NCI-H82 (cell line): ENCODE results near the gene ZBTB7C.

ENCODE experiments used
- DNase-seq: peaks from one replicate; lab custom pipeline; 2025; lab: John Stamatoyannopoulos, UW

The ZBTB7C gene

DNA sequence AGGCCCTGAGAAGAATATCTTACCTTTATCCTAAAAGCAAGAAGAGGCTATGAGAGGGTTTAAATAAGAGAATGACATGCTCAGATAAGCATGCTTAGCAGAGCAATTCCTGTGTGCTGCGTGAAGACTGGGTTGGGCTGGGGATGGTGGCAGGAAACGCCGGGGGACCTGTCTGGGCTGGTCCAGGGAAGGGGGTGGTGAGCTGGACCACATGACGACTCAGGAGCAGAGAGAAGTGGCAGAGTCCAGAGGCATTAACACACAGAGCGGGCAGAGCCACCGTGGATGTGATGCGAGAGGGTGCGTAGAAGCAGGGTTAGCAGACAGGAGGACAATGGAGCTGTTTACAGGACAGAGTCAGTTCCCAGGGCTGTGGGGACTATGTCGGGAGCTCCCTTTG lies 84.5 kb downstream of the ZBTB7C start:
- no peak for DNase-seq

DNA sequence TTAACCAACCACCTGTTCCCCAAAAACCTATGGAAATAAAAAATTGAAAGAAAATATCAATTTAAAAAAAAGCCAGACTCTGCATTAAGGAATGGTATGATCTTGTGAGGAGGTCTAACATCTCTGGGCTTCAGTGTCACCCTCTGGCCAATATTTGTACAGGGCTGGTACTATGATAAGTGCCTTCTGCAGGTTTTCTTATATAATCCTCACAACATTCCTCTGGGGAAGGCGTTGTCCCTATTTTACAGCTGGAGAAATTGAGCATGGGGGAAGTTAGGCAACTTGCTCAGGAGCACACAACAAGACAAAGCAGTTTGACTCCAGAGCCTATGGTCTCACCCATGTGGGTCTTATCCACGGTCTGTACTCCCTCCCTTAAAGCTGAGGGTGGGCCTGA lies 86.0 kb downstream of the ZBTB7C start:
- DNase-seq = no peak

DNA sequence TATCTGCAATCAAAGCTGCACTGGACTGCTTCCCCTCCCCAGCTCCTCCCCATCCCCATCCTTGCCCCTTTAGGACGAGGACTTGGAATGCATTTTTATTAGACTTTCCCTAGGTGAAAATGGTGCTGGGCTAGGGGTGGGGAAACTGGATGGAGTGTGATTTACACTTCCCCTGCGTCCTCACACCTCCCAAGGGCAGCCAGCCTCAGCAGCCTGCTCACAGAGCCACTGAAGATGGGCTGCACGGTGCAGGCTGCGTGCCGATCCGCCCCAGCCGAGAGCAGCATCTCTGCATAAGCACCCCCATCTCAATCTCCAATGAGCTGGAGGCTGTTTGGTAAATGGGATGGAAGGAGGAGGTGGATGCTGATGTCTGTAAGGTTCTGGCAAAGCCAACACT lies 87.6 kb downstream of the ZBTB7C start:
- no peak for DNase-seq

DNA sequence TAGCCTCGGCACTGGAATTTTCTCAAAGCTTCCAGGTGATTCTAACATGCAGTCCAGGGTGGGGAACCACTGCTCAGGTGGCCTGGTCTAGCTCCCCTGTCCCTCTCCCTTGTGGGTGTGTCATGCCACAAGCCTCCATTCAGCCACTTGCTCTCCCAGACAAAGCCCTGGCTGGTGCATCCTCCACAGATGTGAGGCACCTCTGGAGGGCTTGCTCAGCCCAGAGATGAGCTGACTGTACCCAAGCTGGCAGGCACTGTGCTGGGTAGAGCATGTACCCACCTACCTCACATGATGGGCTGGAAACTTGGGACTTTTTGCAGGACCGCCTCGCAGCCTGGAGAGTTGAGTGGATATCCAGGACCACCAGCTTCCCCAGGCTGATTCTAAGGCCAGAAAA lies 88.1 kb downstream of the ZBTB7C start:
- no peak for DNase-seq

DNA sequence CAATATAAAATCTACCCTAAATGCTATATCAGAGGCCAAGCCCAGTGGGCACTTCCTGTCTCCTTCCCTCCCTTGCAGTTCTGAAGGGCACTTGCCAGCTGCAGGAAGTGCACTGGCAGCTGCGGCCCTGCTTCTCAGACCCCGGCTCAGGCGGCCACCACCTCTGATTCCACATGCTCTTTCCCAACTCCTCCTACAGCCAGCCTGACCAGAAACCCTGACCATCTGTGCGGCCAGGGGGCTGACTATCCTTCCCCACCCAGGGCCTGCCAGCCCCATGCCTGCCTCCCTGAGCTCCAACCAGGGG lies 88.6 kb downstream of the ZBTB7C start:
- DNase-seq = no peak

DNA sequence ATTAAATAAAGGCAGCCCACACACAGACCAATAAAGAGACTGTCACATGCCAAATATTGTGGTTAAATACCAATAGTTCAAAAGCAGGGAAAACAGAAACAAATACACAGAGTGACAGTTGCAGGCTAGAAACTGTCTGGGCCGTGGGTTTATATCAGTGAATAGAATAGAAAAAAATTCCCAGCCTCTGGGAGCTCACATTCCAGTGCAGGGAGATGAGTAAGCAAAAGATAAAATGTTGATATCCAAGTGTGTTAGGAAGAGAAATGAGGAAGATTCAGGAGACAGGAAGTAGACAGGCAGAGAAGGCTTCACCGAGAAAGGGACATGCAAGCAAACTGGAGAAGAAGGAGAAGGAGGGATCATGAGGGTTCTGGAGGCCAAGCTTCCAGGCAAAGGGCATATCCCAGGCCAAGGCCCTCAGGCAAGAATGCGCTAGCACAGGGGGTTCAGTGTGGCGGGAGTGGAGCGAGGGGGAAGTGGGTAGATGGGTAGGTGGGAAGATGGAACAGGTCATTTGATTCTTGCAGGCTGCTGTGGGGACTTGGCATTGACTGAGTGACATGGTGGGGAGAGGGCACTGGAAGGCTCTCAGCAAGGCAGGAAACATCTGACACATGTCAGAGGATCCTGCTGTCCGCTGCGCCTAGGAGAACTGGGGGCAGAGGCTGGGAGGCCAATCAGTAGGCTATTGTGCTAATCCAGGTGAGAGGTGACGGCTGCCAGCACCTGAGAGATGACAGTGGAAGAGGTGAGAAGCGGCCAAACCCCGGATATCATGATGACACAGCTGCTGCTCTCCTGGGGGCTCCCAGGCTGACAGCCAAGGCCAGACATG lies 89.2 kb downstream of the ZBTB7C start:
- no peak for DNase-seq

DNA sequence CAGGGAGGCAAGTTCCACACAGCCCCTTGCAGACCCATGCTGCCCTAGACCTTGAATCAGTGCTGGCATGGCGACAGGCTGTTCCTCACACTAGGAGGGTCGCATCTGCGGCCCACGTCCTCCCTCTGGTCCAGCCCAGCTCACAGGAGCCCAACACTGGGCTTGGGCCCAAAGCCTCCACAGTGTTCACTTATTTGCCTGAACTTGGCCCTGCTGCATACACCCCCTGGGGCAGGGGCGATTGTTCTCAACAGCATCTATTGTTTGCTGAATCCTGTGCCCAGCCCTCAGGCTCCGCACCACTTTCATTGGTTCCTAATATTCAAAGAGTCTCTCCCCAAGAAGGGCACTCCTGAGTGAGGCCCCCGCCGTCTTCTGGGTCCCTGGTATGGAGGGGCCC lies 90.7 kb downstream of the ZBTB7C start:
- no peak for DNase-seq

DNA sequence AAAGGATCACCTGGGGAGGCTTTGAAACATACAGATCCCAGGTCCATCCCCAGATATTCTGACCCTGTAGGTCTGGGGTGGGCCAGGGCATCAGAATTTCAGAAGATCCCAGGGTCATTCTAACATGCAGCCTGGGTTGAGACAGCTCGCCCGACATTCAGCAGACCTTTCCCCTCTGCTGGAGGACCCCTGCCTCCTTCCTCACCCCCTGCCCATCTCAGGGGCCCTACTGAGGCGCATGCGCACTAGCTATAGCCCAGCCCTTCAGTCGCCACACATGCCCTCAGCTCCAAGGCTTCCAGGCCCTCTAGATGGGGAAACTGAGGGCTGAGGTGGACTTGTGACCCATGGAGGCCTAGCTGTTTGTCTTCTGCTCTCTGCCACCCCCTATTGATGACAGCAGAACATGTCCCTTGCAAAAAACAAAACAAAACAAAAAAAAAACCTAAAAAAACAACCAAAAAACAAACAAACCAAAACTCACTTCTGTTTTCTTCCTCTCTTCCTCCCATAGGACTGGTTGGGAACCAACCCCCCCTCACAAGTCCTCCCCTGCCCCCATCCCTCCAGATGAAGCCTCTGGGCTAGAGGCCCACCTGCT lies 91.3 kb downstream of the ZBTB7C start:
- no peak for DNase-seq

DNA sequence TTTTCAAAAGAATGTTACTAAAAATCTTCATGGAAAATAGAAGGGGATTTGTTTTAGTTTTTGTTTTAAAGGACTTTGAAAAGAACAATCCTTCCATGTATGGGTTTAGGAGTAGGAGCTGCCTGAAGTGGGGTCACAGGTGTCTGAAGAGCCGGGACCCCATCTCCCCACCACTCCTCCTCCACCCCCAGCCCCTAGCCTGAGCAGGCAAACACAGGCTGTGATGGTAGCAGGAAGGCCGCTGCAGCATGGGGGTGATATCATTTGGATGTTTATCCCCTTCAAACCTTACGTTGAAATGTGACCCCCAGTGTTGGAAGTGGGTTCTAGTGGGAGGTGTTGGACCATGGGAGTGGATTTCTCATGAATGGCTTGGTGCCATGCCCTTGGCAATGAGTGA lies 93.0 kb downstream of the ZBTB7C start:
- DNase-seq = no peak

DNA sequence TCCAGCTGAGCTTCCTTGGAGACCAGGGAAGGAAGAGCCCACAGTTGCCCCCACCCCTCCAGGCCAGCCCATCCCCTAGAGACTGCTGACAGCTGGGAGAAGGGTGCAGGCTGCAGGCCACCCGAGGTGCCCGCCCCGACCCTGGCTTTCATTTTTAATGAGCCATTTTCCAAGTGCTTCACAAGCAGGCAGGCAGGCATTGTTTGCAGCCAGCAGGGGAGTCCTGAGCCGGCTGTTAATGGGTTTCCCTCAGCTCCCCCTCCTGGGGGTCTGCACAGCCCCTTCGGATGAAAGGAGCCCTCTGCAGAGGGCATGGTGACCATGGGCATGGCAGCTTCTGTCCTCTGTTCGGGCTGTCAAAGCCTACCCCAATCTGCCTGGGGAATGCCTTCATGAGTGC lies 94.5 kb downstream of the ZBTB7C start:
- DNase-seq = peak; percentile 29

DNA sequence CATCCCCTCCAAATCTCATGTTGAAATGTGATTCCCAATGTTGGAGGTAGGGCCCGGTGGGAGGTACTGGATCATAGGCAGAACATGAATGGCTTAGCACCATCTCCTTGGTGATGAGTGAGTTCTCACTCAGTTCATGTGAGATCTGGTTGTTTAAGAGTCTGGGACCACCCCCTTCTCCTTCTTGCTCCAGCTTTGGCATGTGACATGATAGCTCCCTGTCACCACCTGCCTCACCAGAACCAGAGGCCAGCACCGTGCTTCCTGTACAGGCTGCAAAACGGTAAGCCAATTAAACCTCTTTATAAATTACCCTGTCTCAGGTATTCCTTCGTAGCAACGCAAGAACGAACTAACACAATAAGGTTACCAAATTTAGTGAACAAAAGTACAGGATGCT lies 95.4 kb downstream of the ZBTB7C start:
- DNase-seq = peak; percentile 71

DNA sequence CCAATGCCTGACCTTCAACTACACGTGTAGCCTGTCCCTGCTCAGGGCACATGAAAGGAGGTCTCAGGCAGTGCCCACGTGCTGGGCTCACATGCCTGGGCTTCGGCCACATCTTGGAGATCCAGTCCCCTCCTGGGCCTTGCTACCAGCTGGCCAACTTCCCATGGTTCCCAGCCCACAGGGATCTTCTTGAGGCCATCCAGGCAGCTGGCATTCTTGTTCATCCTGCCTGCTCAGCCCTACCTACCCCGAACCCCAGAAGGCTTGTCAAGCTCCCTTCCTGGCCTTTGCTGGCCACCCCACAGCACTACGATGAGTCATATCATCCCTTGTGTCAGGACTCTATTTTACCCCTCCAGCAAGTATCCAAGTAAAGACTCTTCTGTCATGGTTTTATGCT lies 97.1 kb downstream of the ZBTB7C start:
- no peak for DNase-seq

DNA sequence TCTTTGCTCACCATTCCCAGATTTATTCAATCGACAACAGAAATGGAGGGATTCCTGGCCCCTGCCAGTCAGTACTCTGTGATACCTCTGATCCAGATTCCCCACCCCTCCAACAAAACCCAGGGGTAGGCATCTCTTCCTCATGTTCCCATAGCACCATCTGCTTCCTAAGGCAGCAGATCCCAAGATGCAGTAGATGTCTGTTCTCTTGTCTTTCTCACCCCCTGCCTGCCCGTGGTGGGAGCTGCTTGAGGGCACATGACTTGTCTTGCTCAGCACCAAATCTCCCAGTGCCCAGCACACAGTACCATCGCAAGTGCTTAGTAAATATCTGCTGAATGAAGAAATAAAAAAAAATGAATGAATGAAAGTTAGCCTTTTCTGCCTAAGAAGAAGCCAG lies 98.2 kb downstream of the ZBTB7C start:
- peak; percentile 26 for DNase-seq

DNA sequence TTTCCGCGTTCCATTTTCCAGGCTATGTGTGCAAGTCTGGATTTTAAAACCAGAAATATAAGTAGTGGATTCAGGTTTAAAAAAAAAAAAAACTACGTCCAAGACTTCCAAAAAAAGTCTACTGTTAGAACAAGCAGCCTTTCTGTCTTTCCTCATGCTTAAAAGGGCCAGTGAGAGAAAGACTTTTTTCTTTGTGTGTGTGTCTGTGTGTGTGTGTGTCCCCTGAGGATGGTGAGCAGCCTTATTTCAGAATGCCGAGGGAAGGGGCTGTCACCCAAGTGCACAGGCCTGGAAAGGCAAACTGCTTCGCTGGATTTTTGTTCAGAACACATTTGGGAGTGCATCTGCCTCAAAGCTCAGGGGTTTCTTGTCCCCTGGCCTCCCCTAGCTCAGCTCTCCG lies 98.8 kb downstream of the ZBTB7C start:
- no peak for DNase-seq

DNA sequence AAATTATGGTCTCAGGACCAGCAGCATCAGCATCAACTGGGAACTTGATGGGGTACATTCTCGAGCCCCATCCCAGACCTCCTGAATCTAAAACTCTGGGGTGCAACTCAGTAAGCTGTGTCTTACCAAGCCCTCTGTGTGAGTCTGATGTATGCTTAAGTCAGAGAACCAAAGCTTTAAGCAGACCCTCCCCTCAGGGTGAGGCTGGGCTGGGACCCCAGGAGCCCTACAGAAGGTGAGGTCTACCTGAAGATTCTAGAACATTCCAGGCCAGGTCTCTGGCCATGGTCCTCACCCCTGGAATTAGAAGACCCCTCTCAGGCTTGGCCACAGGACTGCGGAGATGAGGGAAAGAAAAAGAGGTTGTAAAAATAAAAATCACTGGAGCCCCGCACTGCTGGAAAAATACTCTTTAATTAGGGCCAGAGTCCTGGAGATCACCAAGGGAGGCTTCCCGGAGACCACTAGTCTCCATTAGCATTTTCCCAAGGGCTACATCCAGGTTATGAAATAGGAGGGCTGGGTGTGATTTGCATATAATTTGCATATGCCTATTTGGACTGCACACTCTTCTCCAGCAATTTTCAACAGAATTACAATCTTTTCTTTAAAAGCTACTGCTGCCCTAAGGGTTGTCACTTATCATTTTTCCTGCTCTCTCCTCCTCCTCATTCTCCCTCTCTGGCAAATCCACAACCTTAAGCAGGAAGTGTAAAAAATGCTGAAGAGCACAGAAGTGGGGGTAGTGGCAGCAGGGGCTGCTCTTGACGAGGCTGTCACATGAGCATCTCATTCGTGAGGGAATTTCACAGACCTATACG lies 100.2 kb downstream of the ZBTB7C start:
- no peak for DNase-seq

DNA sequence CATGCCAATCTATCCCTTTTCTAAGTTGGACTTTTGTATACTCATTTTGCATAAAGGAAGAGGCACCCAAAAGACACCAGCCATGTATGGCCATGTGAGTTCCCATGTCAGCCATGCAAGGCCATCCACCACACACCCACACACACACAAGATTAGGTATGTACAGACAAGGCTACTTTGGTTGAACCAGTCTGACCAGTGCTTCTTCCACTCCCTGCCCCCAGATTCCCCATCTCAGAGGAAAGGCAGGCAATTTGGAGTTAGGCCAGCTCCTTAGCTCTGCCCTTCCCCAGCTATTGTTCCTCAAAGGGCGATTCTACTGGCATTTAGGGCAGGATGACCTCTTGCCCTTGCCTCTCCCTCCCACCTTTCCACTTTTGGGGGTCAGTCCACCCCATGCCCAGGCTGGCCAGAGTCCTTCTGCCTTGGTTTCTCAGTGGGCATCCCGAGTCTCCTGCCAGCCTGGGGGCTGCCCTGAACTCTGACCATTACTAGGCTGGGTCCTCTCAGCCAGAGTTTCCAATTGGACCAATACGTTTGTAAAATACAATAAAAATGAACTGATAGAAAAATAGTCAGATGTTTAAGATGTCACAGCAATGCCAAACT lies 101.1 kb downstream of the ZBTB7C start:
- no peak for DNase-seq

DNA sequence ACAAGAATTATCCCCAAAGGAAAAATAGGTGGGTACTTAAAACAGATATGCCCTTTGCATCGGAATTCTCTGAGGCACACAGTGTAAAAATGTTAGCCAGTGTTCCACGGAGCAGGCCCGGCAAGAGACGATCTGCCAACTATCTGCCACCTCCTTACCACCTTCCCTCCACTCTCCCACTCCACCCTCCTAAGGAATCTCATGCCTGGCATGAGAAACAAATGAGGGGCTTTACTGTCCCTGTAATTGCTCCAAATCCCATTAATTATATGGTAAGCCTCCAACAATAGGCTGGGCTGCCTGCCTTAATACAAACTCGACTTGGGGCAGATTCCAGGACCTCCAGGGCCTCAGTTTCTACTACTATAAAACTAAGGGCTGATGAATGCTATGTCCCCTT lies 102.3 kb downstream of the ZBTB7C start:
- peak; percentile 75 for DNase-seq

DNA sequence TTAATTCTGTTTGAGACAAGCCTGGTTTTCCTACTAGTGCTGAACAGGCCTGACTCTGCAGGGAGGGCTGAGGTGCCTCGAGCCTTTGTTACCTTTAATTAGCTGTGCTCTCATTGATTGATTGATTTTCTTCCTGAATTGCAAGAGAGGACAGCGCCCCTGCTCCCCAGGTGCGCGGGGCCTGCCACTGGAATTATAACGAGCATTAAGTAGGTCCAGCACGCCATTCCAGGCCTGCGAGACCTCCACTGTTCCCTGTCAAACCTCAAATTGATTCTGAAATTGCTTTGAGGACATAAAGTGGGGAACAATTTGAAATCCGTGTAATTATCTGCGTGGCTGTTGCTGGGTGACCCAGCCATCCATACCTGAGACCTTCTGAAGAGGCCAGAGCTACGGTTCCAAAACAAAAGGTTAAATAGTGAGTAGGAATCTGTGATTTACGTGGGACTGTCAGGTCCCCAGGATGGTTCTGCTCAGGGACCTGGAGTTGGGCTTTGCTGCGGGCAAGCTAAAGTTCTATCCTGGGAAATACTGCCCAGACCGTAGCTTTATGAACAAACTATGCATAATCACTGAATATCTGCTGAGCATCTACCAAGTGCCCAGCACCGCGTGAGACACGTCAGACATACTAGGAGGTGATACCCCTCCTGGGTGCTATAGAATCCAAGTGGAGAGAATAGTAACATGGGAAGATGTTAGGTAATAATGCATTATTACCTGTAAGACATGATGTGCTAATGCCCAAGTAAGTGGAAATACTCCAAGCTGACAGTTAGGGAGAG lies 104.1 kb downstream of the ZBTB7C start:
- no peak for DNase-seq

DNA sequence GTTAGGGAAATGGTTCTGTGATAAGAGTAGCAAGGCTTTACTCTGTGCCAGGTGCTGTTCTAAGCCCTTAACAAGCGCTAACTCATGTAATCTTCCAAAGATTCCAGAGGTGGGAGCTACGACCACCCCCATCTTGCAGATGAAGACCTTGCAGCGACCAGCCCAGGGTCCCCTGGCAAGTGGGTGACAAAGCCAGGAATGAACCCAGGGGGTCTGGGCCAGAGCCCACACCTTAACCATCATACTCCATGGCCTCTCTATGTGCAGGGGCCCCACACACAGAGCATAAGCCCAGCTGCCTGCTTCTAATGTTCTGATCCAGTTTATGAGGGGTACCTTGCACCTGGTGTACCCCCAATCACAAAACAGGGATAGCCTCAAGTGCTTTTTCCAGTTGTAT lies 105.3 kb downstream of the ZBTB7C start:
- DNase-seq = no peak

DNA sequence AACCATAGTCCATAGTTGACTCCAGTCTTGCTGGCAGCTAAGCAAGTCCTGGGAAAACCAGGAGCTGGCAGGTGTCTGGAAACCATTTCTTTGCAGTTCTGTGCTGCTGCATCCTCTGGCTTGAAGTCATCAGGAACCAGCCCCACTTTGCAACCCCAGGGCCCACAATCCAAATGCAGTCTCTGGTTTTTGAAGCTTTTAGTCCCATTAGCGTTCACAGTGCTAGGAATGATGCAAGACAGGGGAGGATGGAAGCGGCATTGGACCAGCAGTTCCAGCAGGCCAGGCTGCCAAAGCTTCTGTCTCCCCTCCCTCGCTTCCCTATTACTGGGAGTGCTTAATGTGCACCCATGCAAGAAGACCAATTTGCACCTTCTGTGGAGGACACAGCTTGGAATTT lies 106.4 kb downstream of the ZBTB7C start:
- no peak for DNase-seq

DNA sequence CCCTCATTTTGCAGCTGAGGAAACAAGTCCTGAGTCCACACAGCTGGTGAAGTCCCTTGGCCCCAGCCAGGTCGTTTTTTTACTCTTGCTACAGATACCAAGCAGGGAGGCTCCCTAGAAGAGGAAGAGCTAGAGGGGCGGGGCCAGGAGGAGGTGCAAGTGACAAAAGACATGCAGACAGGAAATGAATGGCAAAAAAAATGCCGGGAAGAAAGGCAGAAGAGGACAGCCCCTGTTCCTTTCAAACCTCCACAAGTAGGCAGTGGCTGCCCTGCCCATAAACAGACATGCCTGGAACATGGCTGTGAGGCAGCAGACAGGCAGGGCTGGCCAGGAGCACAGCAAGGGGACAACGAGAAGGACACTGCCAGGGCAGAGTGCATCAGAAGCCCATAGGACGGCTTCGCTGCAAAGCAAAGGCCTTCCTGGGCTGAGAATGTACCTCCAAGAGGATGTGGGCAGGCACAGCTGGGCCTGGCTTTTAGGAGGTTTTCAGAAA lies 108.7 kb downstream of the ZBTB7C start:
- peak; percentile 6 for DNase-seq

DNA sequence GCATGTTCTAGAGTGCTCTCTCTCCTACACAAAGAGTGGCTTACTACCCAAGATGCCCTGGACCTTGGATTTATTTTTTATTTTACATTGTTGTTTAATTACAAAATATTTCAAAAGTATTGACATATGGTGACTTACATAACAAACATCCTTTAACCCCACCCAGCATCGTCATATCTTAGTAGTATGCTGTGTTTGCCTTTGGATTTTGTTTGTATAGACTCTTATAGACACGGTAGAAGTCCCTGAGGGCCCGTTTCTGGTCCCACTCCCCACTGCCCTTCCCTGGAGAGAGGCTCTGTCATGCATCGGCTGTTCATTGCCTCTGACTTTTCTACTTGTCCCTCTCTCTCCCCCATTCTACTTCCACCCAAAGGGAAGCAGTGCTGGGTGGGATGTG lies 112.0 kb downstream of the ZBTB7C start:
- DNase-seq = no peak
